ENCODE data around the gene DAPL1. TPM values are rescaled to one million over a fixed set of nuclear protein-coding genes. Genes with fewer than 3 reads are reported as not detected.

DAPL1 gene
- total RNA-seq, 1 experiment from 2014 or later, result not detected

DNA sequence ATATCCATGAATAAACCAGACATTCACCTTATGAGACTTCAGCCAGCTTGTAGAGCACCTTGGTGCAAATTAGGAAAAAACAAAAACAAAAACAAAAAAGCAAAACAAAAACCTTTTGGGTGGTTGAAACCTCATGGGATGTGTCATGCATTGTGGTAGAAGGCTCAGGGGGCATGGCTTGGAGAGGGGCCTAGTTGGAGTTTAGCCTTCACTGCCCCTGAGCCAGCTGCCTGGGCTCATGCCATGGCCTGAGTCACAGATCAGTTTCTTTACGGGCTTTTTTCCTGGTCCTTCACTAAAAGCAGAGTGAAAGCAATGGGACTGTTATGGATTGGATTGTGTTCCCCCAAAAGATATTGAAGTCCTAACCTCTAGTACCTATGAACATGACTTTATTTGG lies 22.0 kb upstream of the DAPL1 start (continued):
- TF ChIP-seq ARID4B (CRISPR knock-in tag; IDR thresholded peaks at IDR 0.05; ENCODE audit: borderline replicate concordance) (no peak), GTF2I (CRISPR knock-in tag; conservative IDR thresholded peaks at IDR 0.05) (no peak), GRHL2 (CRISPR knock-in tag; IDR thresholded peaks at IDR 0.05; ENCODE audit: insufficient replicate concordance, severe bottlenecking) (no peak), TCF7 (CRISPR knock-in tag; IDR thresholded peaks at IDR 0.05; ENCODE audit: low read depth) (no peak), NR1H2 (CRISPR knock-in tag; IDR thresholded peaks at IDR 0.05) (no peak), ZNF423 (CRISPR knock-in tag; IDR thresholded peaks at IDR 0.05) (no peak)

GRCh38 chr2:158774681-158775080 lies 20.4 kb upstream of the DAPL1 start:
- POLR2A ChIA-PET, result no interaction called here
- no peak overlapping the region for H3K27ac Mint-ChIP-seq
- H3K9me3 Mint-ChIP-seq, result no peaks in the 10 kb centered on the region
- CTCF ChIA-PET, result interaction anchor here (1.0 kb wide), 1 partner anchor 21 kb away, joined by 4 read pairs; no protein-coding TSS in a partner anchor
- DNase-seq (ENCODE audit: low spot score) (no peak), ATAC-seq (no peak)
- no peaks in the 10 kb centered on the region; the same call in 1 of the 2 replicates for H3K27me3 Mint-ChIP-seq (ENCODE audit: low read depth)
- H3K4me1 Mint-ChIP-seq, result peaks cover 34% of the 10 kb centered on the region
- no peaks in the 10 kb centered on the region for H3K36me3 Mint-ChIP-seq
- no peak for TF ChIP-seq ZNF416 (CRISPR knock-in tag; IDR thresholded peaks at IDR 0.05)
- TF ChIP-seq E2F4 (CRISPR knock-in tag; IDR thresholded peaks at IDR 0.05; ENCODE audit: borderline replicate concordance, low read depth), result no peak
- TF ChIP-seq NR2C2 (CRISPR knock-in tag; IDR thresholded peaks at IDR 0.05), result no peak
- TF ChIP-seq STAT6 (CRISPR knock-in tag; conservative IDR thresholded peaks at IDR 0.05; ENCODE audit: low read depth), result no peak
- no peak for TF ChIP-seq RORB (CRISPR knock-in tag; IDR thresholded peaks at IDR 0.05)
- no peak for TF ChIP-seq MLX (CRISPR knock-in tag; IDR thresholded peaks at IDR 0.05)
- TF ChIP-seq SMAD4 (CRISPR knock-in tag; IDR thresholded peaks at IDR 0.05), result no peak
- TF ChIP-seq HMGA2 (CRISPR knock-in tag; IDR thresholded peaks at IDR 0.05), result no peak
- TF ChIP-seq TEAD4 (CRISPR knock-in tag; IDR thresholded peaks at IDR 0.05), result no peak
- TF ChIP-seq, protein P1, sequence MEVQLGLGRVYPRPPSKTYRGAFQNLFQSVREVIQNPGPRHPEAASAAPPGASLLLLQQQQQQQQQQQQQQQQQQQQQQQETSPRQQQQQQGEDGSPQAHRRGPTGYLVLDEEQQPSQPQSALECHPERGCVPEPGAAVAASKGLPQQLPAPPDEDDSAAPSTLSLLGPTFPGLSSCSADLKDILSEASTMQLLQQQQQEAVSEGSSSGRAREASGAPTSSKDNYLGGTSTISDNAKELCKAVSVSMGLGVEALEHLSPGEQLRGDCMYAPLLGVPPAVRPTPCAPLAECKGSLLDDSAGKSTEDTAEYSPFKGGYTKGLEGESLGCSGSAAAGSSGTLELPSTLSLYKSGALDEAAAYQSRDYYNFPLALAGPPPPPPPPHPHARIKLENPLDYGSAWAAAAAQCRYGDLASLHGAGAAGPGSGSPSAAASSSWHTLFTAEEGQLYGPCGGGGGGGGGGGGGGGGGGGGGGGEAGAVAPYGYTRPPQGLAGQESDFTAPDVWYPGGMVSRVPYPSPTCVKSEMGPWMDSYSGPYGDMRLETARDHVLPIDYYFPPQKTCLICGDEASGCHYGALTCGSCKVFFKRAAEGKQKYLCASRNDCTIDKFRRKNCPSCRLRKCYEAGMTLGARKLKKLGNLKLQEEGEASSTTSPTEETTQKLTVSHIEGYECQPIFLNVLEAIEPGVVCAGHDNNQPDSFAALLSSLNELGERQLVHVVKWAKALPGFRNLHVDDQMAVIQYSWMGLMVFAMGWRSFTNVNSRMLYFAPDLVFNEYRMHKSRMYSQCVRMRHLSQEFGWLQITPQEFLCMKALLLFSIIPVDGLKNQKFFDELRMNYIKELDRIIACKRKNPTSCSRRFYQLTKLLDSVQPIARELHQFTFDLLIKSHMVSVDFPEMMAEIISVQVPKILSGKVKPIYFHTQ (CRISPR knock-in tag; IDR thresholded peaks at IDR 0.05), result no peak
- no peak for TF ChIP-seq TEAD1 (CRISPR knock-in tag; IDR thresholded peaks at IDR 0.05)
- TF ChIP-seq ZNF263 (CRISPR knock-in tag; IDR thresholded peaks at IDR 0.05; ENCODE audit: low read depth), result no peak
- no peak for TF ChIP-seq KAT7 (CRISPR knock-in tag; IDR thresholded peaks at IDR 0.05; ENCODE audit: borderline replicate concordance)
- TF ChIP-seq NFE2L1 (CRISPR knock-in tag; IDR thresholded peaks at IDR 0.05), result no peak
- no peak for TF ChIP-seq RELA (CRISPR knock-in tag; IDR thresholded peaks at IDR 0.05; ENCODE audit: borderline replicate concordance)
- no peak for TF ChIP-seq ZNF138 (CRISPR knock-in tag; conservative IDR thresholded peaks at IDR 0.05)
- no peak for TF ChIP-seq ZNF671 (CRISPR knock-in tag; IDR thresholded peaks at IDR 0.05)
- TF ChIP-seq TCF7 (CRISPR knock-in tag; IDR thresholded peaks at IDR 0.05; ENCODE audit: low read depth), result no peak
- TF ChIP-seq, protein P2, sequence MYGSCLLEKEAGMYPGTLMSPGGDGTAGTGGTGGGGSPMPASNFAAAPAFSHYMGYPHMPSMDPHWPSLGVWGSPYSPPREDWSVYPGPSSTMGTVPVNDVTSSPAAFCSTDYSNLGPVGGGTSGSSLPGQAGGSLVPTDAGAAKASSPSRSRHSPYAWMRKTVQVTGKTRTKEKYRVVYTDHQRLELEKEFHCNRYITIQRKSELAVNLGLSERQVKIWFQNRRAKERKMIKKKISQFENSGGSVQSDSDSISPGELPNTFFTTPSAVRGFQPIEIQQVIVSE (CRISPR knock-in tag; IDR thresholded peaks at IDR 0.05; ENCODE audit: borderline replicate concordance), result no peak
- no peak overlapping the region for H3K4me3 Mint-ChIP-seq
